GM12878 (cell line): ENCODE data around the gene PRDM15.

Experiments
- CTCF ChIP-seq, 3 experiments: IDR thresholded peaks in 2 of 3; conservative IDR thresholded peaks in 1 of 3; 2 replicates each; pipeline ENCODE4 v1.5.1; 2011; ENCODE audit warnings: low read depth in 3 of 3, low read length in 3 of 3, mild to moderate bottlenecking in 3 of 3, control low read depth in 2 of 3, moderate library complexity in 2 of 3, inconsistent platforms in 1 of 3, mixed read lengths in 1 of 3; ENCODE audit not compliant: control insufficient read depth in 2 of 3, insufficient read depth in 1 of 3; ENCODE audit errors: extremely low read depth in 1 of 3
- EGR1 ChIP-seq, 2 experiments: IDR thresholded peaks; 1 replicate in 1 of 2; 2 replicates in 1 of 2; pipeline ENCODE4 v1.6.1; 2011 to 2012; ENCODE audit warnings: low read depth in 2 of 2, low read length in 2 of 2, borderline replicate concordance in 1 of 2, mild to moderate bottlenecking in 1 of 2, moderate library complexity in 1 of 2
- EZH2 ChIP-seq: IDR thresholded peaks from 2 replicates; pipeline ENCODE4 v1.6.1; 2012; ENCODE audit warnings: low read depth, mild to moderate bottlenecking, control low read depth, inconsistent platforms, low read length, borderline replicate concordance; ENCODE audit not compliant: control insufficient read depth
- JUND ChIP-seq: IDR thresholded peaks from 2 replicates; pipeline ENCODE4 v1.6.1; 2012; ENCODE audit warnings: low read depth, mild to moderate bottlenecking, low read length, improper control_type of control experiment, moderate library complexity
- POLR2A ChIP-seq: IDR thresholded peaks from 2 replicates; pipeline ENCODE4 v1.6.1; 2011; ENCODE audit warnings: low read depth, mild to moderate bottlenecking, low read length
- SMAD1 ChIP-seq: fragments of 450-650 bp; IDR thresholded peaks from 2 replicates; pipeline ENCODE4 v1.6.1; 2018; ENCODE audit warnings: mild to moderate bottlenecking, low read depth; ENCODE audit not compliant: partially characterized antibody
- TCF12 ChIP-seq: IDR thresholded peaks from 2 replicates; pipeline ENCODE4 v1.6.1; 2011; ENCODE audit warnings: low read depth, mild to moderate bottlenecking, low read length
- ZNF274 ChIP-seq: IDR thresholded peaks from one replicate; pipeline ENCODE4 v1.8.0; 2011; ENCODE audit not compliant: insufficient read length, insufficient read depth

- TF ChIP-seq POLR2A (no peak), EGR1 (IDR thresholded peaks at IDR 0.05; ENCODE audit: borderline replicate concordance in 1 of 2, low read depth in 2 of 2, low read length in 2 of 2) (no peak), CTCF (IDR thresholded peaks at IDR 0.05 in 2 of 3, conservative IDR thresholded peaks at IDR 0.05 in 1 of 3; ENCODE audit: control insufficient read depth in 2 of 3, extremely low read depth in 1 of 3, insufficient read depth in 1 of 3, low read depth in 3 of 3, low read length in 3 of 3) (no peak), EZH2 (no peak), TCF12 (no peak), ZNF274 (no peak), JUND (no peak), SMAD1 (no peak)
Observed at GRCh38 chr21:41786509-41786987, 92.6 kb downstream of the PRDM15 start.
